GM21381 (cell line): ENCODE measurements around the gene MEGF6.
"Not testable (repeated sequence)": the region's sequence is repeated elsewhere in the genome, so short reads cannot be mapped to it uniquely, and the experiment has no call there.

ENCODE experiments used
- ATAC-seq: cut with Tn5 transposase; IDR thresholded peaks from one replicate; pipeline ENCODE4 v1.9.1; 2021; ENCODE audit warnings: mild to moderate bottlenecking, moderate library complexity; ENCODE audit not compliant: unreplicated experiment

MEGF6 gene

DNA sequence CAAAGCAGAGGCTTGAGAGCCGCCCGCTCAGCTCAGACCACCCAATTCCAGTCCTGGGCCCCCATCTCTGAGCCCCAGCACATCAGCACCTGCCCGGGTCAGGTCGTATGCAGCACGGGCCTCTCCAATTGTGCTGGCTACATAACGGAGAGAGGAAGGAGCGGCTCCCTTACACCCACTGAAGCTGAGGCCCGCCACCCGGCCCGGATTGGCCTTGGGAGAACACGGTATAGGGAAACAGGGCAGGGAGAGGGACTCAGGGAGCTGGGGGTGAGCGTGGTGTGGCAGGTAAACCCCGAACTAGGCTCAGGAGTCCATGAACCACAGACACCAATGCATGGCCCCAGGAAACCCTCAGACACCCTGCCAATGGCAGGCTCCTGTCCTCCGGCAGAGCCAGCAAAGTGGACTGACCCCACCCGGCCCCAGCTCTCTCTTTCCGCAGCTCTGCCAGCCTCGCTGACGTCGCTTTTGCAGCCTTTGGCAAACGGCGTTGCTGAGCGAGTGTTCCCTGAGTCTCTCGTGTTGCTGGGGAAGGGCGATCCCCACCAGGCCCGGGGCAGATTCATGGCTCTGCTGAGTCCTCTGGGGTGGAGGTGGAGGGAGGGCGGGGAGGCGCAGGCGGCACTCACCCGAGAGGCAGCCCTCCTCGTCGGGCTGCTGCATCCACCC is 16.5 kb downstream of the MEGF6 start:
- ATAC-seq, result no peak

GRCh38 chr1:3593745-3594144 is 17.6 kb downstream of the MEGF6 start:
- no peak for ATAC-seq

DNA sequence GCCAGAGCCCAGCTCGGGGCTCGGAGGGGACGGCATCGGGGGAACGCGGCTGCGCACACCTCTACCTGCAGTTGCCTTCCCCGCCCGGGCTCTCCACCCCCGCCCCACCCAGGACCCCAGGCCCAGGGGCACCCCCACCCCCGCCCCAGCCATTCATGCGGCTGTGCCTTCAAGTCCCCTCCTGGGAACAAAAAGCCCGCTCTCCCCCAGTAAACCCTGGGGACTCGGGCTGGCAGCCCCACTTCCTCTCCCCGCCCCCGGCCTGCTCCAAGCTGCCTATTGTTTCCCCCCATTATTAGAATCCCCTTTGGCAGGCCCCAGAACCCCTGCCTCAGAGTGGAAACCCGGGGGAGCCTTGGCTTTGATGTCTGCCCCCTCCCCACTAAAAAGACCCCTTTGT is 18.0 kb downstream of the MEGF6 start:
- ATAC-seq, result no peak

GRCh38 chr1:3590951-3591865 is 20.1 kb downstream of the MEGF6 start:
- ATAC-seq, result no peak

- no peak for ATAC-seq
Observed at GRCh38 chr1:3590139-3590763, 21.1 kb downstream of the MEGF6 start.

DNA sequence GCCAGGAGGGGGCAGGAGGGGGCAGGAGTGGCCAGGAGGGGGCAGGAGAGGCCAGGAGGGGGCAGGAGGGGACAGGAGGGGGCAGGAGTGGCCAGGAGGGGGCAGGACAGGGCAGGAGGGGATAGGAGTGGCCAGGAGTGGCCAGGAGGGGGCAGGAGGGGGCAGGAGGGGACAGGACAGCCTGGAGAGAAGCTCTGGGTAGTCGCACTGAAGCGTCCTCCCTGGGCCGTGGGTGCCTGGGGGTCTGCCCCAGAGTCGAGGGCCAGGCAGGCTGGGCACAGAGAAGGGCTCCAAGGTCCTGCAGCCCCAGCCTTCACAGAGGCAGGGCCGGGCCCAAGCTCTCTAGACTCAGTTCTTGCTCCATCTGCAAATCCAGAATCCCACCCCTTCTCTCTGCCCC is 22.9 kb downstream of the MEGF6 start:
- no peak for ATAC-seq

GRCh38 chr1:3586986-3587759 is 24.1 kb downstream of the MEGF6 start:
- no peak for ATAC-seq

- no peak for ATAC-seq
Observed at GRCh38 chr1:3585940-3586568, 25.3 kb downstream of the MEGF6 start.

GRCh38 chr1:3585353-3585868 is 25.9 kb downstream of the MEGF6 start:
- not testable (repeated sequence) for ATAC-seq

- ATAC-seq, result no peak
Observed at GRCh38 chr1:3584915-3585314, 26.4 kb downstream of the MEGF6 start.

DNA sequence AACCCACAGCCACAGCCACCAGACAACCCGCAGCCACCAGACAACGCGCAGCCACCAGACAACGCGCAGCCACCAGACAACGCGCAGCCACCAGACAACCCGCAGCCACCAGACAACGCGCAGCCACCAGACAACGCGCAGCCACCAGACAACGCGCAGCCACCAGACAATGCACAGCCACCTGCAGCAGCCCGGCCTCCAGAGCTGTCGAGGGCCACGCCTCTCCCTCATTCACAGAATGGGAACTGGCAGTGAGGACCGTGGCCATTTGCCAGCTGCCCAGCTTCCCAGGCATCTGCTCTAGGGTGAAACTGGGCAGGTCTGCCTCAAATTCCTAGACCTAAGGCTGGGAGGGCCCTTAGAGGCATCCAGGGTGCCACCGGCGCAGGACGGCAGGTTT is 27.6 kb downstream of the MEGF6 start:
- not testable (repeated sequence) for ATAC-seq

- no peak for ATAC-seq
Observed at GRCh38 chr1:3581296-3582036, 29.8 kb downstream of the MEGF6 start.

- no peak for ATAC-seq
Observed at GRCh38 chr1:3580231-3580630, 31.1 kb downstream of the MEGF6 start.

GRCh38 chr1:3579626-3580025 is 31.7 kb downstream of the MEGF6 start:
- no peak for ATAC-seq

GRCh38 chr1:3578906-3579305 is 32.4 kb downstream of the MEGF6 start:
- ATAC-seq, result no peak

- ATAC-seq, result no peak
Observed at GRCh38 chr1:3578433-3578805, 32.9 kb downstream of the MEGF6 start.

DNA sequence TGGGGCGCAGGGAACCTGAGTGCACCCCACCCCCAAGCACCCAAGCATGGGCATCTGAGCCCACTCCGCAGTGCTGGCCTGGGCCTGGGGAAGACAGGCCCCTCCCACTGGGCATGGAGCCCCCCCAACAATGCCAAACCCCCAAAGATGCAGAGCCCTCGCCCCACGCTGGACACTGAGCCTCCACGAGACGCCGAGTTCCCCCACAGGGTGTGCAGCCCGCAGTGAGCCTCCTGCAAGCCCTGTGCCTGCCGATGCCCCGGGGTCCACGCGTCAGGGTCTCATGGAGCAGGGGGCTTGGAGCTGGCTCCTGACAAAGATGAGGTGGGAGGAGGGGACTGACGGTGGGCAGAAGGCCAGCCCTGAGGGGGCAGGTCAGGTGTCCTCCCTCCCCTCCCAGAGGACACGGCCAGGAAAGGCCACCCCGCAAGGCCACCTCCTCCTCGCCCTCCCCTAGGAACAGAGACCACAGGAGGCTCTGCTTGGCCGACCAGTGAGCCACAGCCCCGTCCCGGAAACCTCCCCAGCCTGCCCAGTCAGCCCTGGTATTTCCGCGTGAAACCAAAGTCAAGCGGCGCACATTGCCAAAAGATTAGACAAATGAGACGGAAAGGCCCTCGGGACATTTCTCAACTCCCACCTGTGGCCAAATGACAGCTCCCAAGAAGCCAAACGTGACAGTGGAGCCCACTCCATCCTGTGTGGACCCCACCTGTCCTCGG is 33.4 kb downstream of the MEGF6 start:
- no peak for ATAC-seq

- no peak for ATAC-seq
Observed at GRCh38 chr1:3577300-3577699, 34.0 kb downstream of the MEGF6 start.

GRCh38 chr1:3575993-3576392 is 35.3 kb downstream of the MEGF6 start:
- no peak for ATAC-seq
